OCI-LY3 (cell line): Measurements from ENCODE around the gene AKNA.

Source experiments
- H2AFZ ChIP-seq: fragments of 200-600, 300-600 bp; shearing (Covaris generic); 2 replicates; pipeline ENCODE4 v1.6.0; 2014; ENCODE audit warnings: antibody characterized with exemption, low read depth, low read length
- H3K27ac ChIP-seq: fragments of 200-600, 300-600 bp; sonication (generic); 2 replicates; pipeline ENCODE4 v1.5.1; 2014; ENCODE audit warnings: mild to moderate bottlenecking, low read length, moderate library complexity, mixed read lengths
- H3K27me3 ChIP-seq: fragments of 200-600, 300-600 bp; sonication (generic); 2 replicates; pipeline ENCODE4 v1.6.1; 2014; ENCODE audit warnings: low read depth, low read length, mixed read lengths
- H3K36me3 ChIP-seq: fragments of 200-600, 300-600 bp; sonication (generic); replicated peaks from 2 replicates; pipeline ENCODE3; 2014; ENCODE audit warnings: low read depth, low read length, mixed read lengths
- H3K4me1 ChIP-seq: fragments of 300-600, 200-600 bp; sonication (generic); 2 replicates; pipeline ENCODE4 v1.6.1; 2014; ENCODE audit warnings: low read length, mixed read lengths
- H3K4me2 ChIP-seq: fragments of 200-600, 300-600 bp; sonication (generic); 2 replicates; pipeline ENCODE4 v1.6.1; 2014; ENCODE audit warnings: low read length, mixed read lengths
- H3K4me3 ChIP-seq: fragments of 300-600, 200-600 bp; sonication (generic); 2 replicates; pipeline ENCODE4 v1.5.1; 2014; ENCODE audit warnings: antibody characterized with exemption, mild to moderate bottlenecking, low read length, moderate library complexity
- H3K79me2 ChIP-seq: fragments of 300-600, 200-600 bp; shearing (Covaris generic); 2 replicates; pipeline ENCODE4 v1.6.1; 2014; ENCODE audit warnings: mild to moderate bottlenecking, low read length, mixed read lengths
- H3K9ac ChIP-seq: fragments of 300-600, 200-600 bp; shearing (Covaris generic); 2 replicates; pipeline ENCODE4 v1.6.0; 2014; ENCODE audit warnings: mild to moderate bottlenecking, low read length, moderate library complexity
- H3K9me3 ChIP-seq: fragments of 200-600, 300-600 bp; shearing (Covaris generic); 2 replicates; pipeline ENCODE4 v1.6.1; 2014; ENCODE audit warnings: low read length, mixed read lengths; ENCODE audit not compliant: insufficient read depth
- H4K20me1 ChIP-seq: fragments of 200-600, 300-600 bp; sonication (generic); 2 replicates; pipeline ENCODE4 v1.6.1; 2016; ENCODE audit warnings: low read length, mixed read lengths; ENCODE audit not compliant: insufficient read depth
- EZH2phosphoT487 ChIP-seq: fragments of 200-600 bp; shearing (Covaris generic); IDR thresholded peaks from 2 replicates; pipeline ENCODE4 v1.6.1; 2018; ENCODE audit warnings: antibody characterized with exemption, mixed run types, low read depth
- TF ChIP-seq, protein P1 (sequence below): fragments of 200-600, 300-600 bp; sonication (generic); IDR thresholded peaks from 2 replicates; pipeline ENCODE4 v1.5.1; 2014; ENCODE audit warnings: antibody characterized with exemption, low read length, low read depth

AKNA gene

DNA sequence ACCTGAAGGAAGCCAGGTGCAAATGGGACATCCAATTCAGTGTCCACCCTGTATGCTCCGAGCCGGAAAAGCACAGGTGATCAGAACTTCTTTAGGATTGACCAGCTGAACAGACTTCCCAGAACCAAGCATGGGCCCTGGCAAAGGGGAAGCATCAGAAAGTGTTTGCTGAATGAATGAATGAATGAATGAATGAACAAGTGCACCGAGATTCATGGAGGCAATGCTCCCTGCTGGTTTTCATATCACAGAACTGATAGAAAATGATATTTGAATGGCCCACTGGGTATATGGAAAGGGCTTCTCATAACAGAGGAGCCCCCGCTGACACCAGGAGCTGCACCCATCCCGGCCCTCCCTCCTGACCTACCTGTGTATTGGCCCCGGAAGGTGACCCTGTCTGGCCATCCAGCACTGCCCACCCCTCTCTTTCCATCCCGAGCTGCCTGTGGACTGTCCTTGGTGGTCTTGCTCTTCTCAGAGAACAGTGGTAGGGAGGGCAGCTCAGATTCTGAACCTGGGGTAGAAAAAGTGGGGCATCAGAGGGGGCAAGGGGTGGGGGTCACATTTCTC lies 42.2 kb downstream of the AKNA start:
- Histone ChIP-seq H3K79me2 (peaks cover 6% of the 10 kb centered on the region; the same call in 1 of the 2 replicates), H3K27me3 (no peaks in the 10 kb centered on the region), H3K9ac (no peak overlapping the region), H3K36me3 (peaks cover 86% of the 10 kb centered on the region), H3K4me3 (no peak overlapping the region), H2AFZ (no peak overlapping the region), H3K4me2 (no peak overlapping the region), H3K4me1 (peaks cover 25% of the 10 kb centered on the region), H3K9me3 (no peaks in the 10 kb centered on the region), H3K27ac (no peak overlapping the region), H4K20me1 (peaks cover 16% of the 10 kb centered on the region)
- TF ChIP-seq EZH2phosphoT487: no peak
- TF ChIP-seq, protein P1, sequence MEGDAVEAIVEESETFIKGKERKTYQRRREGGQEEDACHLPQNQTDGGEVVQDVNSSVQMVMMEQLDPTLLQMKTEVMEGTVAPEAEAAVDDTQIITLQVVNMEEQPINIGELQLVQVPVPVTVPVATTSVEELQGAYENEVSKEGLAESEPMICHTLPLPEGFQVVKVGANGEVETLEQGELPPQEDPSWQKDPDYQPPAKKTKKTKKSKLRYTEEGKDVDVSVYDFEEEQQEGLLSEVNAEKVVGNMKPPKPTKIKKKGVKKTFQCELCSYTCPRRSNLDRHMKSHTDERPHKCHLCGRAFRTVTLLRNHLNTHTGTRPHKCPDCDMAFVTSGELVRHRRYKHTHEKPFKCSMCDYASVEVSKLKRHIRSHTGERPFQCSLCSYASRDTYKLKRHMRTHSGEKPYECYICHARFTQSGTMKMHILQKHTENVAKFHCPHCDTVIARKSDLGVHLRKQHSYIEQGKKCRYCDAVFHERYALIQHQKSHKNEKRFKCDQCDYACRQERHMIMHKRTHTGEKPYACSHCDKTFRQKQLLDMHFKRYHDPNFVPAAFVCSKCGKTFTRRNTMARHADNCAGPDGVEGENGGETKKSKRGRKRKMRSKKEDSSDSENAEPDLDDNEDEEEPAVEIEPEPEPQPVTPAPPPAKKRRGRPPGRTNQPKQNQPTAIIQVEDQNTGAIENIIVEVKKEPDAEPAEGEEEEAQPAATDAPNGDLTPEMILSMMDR: no peak

DNA sequence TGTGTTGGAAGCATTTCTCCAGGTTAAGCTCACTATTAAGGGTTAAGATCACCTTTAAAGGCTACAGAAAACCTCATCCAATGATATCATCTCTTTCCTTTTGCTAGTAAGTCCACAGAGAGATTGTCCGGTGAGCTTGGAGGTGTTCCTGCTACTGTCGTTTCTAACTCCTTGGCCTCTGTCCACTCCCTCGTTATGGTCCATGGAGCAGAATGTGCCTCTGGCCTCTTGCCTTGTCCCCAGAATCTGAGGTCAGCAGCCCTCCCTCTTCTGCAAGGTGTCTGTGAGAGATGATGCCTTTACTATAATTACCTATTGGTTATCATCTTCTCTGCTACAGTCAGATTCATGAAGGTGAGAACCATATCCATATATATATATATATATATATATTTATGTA lies 43.1 kb downstream of the AKNA start:
- Histone ChIP-seq H3K36me3 (peaks cover 86% of the 10 kb centered on the region), H2AFZ (no peak overlapping the region), H3K9ac (no peak overlapping the region), H3K4me3 (no peak overlapping the region), H3K79me2 (peaks cover 6% of the 10 kb centered on the region; the same call in 1 of the 2 replicates), H3K27me3 (no peaks in the 10 kb centered on the region), H3K4me2 (no peak overlapping the region), H3K4me1 (peaks cover 23% of the 10 kb centered on the region), H4K20me1 (peaks cover 11% of the 10 kb centered on the region), H3K9me3 (no peaks in the 10 kb centered on the region), H3K27ac (no peak overlapping the region)
- TF ChIP-seq, protein P1: no peak
- no peak for TF ChIP-seq EZH2phosphoT487

DNA sequence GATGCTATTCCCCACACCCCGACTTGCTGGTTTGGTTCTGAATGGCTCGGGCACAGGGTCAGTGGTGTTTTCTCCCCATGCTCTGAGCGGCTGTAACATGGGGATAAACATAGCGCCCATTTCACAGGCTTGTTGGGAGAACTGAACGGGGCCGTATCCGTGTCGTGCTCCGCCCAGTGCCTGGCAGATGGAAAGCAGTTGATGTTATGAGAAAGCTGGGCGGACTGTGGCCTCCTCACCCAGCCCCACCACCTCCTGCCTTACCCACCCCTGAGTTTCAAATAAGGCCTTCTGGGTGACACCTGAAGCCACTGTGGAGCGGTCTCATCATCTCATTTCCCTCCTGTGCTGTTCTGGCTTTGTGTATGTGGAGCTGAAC lies 43.6 kb downstream of the AKNA start:
- Histone ChIP-seq H3K4me1 (peaks cover 23% of the 10 kb centered on the region), H2AFZ (no peak overlapping the region), H3K27ac (no peak overlapping the region), H3K36me3 (peaks cover 86% of the 10 kb centered on the region), H4K20me1 (peaks cover 6% of the 10 kb centered on the region; the same call in 1 of the 2 replicates), H3K9ac (no peak overlapping the region), H3K9me3 (no peaks in the 10 kb centered on the region), H3K27me3 (no peaks in the 10 kb centered on the region), H3K4me2 (no peak overlapping the region), H3K79me2 (peaks cover 6% of the 10 kb centered on the region; the same call in 1 of the 2 replicates), H3K4me3 (no peak overlapping the region)
- TF ChIP-seq, protein P1: no peak

DNA sequence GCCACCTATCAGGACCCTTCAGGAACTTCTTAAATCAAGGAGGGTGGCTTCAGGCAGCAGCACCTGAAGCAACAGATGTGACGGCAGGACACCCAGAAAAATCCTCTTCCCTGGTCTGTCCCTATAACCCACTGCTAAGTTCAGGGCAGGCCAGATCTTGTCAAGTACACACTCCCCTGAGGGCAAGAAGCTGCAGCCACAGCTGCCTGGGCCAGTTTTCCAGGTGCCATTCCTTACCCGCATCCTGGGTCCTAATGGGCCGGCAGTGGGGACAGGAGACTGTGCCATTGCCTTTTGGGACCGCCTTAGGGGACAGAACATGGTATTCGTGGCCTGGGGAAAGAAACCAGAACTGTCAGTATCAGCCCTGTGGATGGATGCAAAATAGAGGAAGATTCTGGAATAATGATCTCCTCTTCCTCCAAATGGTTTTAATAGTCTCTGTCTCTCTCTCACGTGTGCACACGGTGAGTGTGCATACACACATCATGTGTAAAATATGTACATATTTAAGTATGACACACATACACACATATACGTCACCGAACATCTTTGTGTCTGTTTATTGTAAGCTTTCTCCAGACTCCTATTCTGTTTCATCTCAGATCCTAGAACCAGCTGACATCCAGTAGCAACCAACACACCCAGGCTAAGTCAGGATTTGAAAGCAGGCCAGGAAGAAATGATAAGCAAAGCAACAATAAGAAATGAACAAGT lies 44.2 kb downstream of the AKNA start:
- H3K36me3 ChIP-seq: peaks cover 87% of the 10 kb centered on the region
- no peak overlapping the region for H3K9ac ChIP-seq
- peaks cover 7% of the 10 kb centered on the region; the same call in 1 of the 2 replicates for H4K20me1 ChIP-seq

More for the DNA sequence above, 44.2 kb downstream of the AKNA start:
- H3K27me3 ChIP-seq: no peaks in the 10 kb centered on the region
- no peak overlapping the region for H3K27ac ChIP-seq
- H3K4me3 ChIP-seq: no peak overlapping the region
- no peak overlapping the region for H2AFZ ChIP-seq
- peaks cover 5% of the 10 kb centered on the region; the same call in 1 of the 2 replicates for H3K79me2 ChIP-seq
- TF ChIP-seq, protein P1: no peak
- no peak for TF ChIP-seq EZH2phosphoT487
- H3K4me1 ChIP-seq: peaks cover 18% of the 10 kb centered on the region
- no peaks in the 10 kb centered on the region for H3K9me3 ChIP-seq
- no peak overlapping the region for H3K4me2 ChIP-seq
